Stomach smooth muscle (tissue), 2 donors: ENCODE measurements around the gene RFC2.

Source experiments
- H3K27ac ChIP-seq: one replicate; pipeline ENCODE4 v1.7.0; 2013; ENCODE audit warnings: mild to moderate bottlenecking, low read length, inconsistent platforms
- H3K27me3 ChIP-seq, 2 donors: one replicate each; pipeline ENCODE4 v1.7.0; 2013; ENCODE audit warnings: low read length in 2 of 2; ENCODE audit not compliant: insufficient read depth in 2 of 2, control insufficient read depth in 1 of 2
- H3K36me3 ChIP-seq, 2 donors: one replicate each; pipeline ENCODE4 v1.7.0; 2013; ENCODE audit warnings: low read length in 2 of 2; ENCODE audit not compliant: control insufficient read depth in 2 of 2, insufficient read depth in 2 of 2
- H3K4me1 ChIP-seq: one replicate; pipeline ENCODE4 v1.7.0; 2013; ENCODE audit warnings: low read length; ENCODE audit not compliant: control insufficient read depth, insufficient read depth
- H3K4me3 ChIP-seq, 2 donors: one replicate each; pipeline ENCODE4 v1.7.0; 2013; ENCODE audit warnings: low read length in 2 of 2
- H3K9ac ChIP-seq, 2 donors: one replicate each; pipeline ENCODE4 v1.7.0; 2013; ENCODE audit warnings: low read length in 2 of 2, mild to moderate bottlenecking in 1 of 2
- H3K9me3 ChIP-seq, 2 donors: one replicate each; pipeline ENCODE4 v1.7.0; 2013; ENCODE audit warnings: low read length in 2 of 2; ENCODE audit not compliant: control insufficient read depth in 2 of 2
- donor health status: healthy.
- donor health status: Pancreatic carcinoma.

RFC2 gene

DNA sequence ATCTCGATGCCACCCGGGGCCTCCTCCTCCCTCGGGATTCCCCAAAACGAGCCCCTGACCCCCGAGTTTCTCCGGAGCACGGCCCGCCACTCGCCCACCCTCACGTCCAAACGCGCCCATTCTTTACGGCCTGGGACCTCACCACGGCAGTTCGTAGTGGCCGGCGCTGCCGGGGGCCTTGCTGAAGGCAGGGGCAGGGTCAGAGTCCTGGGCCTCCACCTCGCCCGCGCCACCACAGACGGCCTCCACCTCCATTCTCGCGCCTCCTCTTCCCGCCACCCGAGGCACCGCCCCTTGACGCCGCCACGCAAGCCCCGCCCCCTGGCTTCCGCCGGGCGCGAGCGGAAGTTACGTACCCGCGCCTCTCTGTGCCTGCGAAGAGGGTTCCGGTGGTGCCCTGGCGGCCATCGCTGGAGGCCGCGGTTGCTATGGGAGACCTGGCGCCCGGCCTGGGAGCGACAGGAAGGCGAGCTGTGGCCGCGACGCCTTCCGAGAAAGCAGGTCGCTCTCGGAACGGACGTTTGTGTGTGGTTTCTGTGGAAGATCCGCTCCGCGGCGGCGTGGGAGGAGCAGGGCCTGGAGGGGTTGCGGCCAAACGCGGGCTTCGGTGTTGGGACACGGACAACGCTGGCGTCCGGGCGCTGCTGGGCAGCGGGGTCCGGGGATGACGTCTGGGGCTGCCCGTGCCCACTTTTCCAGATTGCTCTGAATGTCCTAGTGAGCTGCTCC, at the start of gene RFC2:
Gene RFC2, minus strand, starts transcription at position 271 of the 729 bp plus-strand sequence. Its CDS starts 16 bp downstream, at position 255.
- Histone ChIP-seq H3K4me3 (peak within 1 kb of the TSS; percentile 84 to 95), H3K27me3 (no peaks in the 10 kb centered on the region), H3K27ac (peak within 1 kb of the TSS; percentile 94), H3K9ac (peak within 1 kb of the TSS; percentile 86 to 88), H3K36me3 (peaks cover 4 to 9% of the 10 kb centered on the region in 2 donors), H3K4me1 (peaks cover 15% of the 10 kb centered on the region), H3K9me3 (no peaks in the 10 kb centered on the region)

DNA sequence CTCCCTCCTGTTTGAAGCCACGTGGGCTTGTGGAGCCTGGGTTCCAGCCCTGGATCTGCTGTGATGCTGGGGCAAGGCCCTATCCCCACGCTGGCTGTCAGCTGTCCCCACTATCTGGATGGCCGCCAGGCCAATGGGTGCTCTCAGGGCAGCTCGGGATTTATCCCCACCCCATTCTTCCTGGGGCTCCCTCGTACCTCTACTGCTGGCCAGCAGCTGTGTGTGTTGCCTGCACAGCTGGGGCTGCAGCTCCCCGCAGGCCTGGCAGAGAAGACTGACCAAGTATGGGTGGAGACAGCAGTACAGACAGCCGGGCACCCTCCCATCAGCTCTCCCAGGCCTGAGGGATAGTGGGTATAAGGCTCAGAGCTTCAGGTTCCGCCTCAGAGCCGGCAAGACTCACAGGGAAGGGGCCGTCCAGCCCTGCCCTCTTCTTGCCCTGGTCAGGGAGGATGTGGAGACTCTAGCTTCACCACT, 48.6 kb upstream of the RFC2 start:
- Histone ChIP-seq H3K4me1 (peaks cover 26% of the 10 kb centered on the region), H3K27ac (peak overlapping the region; percentile 24), H3K9me3 (no peaks in the 10 kb centered on the region), H3K9ac (peak overlapping the region; percentile 27 to 47), H3K4me3 (no peak overlapping the region), H3K27me3 (no peaks in the 10 kb centered on the region), H3K36me3 (no peaks in the 10 kb centered on the region)

DNA sequence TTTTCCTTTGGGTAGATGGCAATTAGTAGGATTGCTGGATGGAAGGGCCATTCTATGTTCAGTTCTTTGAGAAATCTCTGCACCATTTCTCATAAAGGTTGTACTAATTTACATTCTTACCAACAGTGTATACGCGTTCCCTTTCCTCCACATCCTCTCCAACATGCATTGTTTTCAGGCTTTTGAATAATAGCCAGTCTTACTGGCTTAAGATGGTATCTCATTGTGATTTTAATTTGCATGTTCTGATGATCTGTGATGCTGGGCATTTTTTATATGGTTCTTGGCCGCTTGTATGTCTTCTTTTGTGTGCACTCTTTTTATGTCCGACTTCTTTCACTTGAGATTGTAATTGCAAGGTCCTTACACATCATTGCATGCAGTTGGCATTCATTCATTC, 46.7 kb upstream of the RFC2 start:
- Histone ChIP-seq H3K9ac (no peak overlapping the region), H3K27me3 (no peaks in the 10 kb centered on the region), H3K4me3 (no peak overlapping the region), H3K9me3 (no peaks in the 10 kb centered on the region), H3K36me3 (no peaks in the 10 kb centered on the region), H3K4me1 (peaks cover 11% of the 10 kb centered on the region), H3K27ac (no peak overlapping the region)

DNA sequence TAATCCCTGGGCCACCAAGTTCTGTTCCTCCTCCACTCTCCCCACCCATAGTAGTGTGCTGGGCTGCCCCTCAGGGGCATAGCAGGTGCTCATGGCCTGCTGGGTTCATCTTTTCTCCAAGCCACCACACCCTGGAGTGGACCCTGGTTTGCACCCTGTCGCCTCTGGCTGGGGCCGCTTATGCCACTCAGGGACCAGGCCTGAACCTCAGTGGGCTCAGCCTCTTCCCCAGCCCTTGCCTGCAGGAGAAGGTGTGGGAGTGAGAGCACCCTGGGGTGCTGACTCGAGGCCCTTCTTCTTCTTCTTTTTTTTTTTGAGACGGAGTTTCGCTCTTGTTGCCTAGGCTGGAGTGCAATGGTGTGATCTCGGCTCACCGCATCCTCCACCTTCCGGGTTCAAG, 45.2 kb upstream of the RFC2 start:
- Histone ChIP-seq H3K36me3 (no peaks in the 10 kb centered on the region), H3K4me3 (no peak overlapping the region), H3K4me1 (peaks cover 15% of the 10 kb centered on the region)

DNA sequence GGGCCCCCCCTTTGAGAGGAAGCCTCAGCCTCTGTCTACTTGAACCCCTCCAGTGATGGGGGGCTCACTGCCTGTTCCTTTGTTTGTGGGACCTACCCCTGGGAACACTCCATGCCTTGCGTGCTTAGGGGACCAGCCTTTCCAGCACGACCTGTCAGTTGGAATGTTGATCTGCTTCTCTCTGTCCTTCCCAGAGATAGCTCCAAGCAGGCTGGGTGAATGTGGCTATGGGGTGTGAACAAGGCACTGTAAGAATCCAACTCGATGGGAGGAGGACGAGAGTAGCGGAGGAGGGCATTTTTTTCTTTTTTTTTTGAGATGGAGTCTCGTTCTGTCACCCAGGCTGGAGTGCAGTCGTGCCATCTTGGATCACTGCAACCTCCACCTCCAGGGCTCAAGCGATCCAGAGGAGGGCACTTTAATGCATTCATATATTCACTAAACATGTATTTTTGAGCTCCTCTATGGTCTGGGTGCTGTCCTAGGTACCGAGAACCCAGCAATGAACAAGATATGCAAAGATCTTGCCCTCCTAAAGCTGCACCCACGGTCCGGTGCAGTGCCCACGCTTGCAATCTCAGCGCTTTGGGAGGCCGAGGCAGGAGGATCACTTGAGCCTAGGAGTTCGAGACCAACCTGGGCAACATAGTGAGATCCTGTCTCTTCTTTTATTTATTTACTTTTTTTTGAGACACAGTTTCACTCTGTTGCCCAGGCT, 43.5 kb upstream of the RFC2 start:
- H3K27me3 ChIP-seq, result no peaks in the 10 kb centered on the region
- H3K4me3 ChIP-seq, result no peak overlapping the region
- peaks cover 19% of the 10 kb centered on the region for H3K4me1 ChIP-seq
- no peak overlapping the region for H3K9ac ChIP-seq
- H3K9me3 ChIP-seq, result no peaks in the 10 kb centered on the region
- no peak overlapping the region for H3K27ac ChIP-seq
- no peaks in the 10 kb centered on the region for H3K36me3 ChIP-seq

More for the DNA sequence above, 45.2 kb upstream of the RFC2 start:
- Histone ChIP-seq H3K27ac (no peak overlapping the region), H3K9ac (no peak overlapping the region), H3K9me3 (no peaks in the 10 kb centered on the region), H3K27me3 (no peaks in the 10 kb centered on the region)

DNA sequence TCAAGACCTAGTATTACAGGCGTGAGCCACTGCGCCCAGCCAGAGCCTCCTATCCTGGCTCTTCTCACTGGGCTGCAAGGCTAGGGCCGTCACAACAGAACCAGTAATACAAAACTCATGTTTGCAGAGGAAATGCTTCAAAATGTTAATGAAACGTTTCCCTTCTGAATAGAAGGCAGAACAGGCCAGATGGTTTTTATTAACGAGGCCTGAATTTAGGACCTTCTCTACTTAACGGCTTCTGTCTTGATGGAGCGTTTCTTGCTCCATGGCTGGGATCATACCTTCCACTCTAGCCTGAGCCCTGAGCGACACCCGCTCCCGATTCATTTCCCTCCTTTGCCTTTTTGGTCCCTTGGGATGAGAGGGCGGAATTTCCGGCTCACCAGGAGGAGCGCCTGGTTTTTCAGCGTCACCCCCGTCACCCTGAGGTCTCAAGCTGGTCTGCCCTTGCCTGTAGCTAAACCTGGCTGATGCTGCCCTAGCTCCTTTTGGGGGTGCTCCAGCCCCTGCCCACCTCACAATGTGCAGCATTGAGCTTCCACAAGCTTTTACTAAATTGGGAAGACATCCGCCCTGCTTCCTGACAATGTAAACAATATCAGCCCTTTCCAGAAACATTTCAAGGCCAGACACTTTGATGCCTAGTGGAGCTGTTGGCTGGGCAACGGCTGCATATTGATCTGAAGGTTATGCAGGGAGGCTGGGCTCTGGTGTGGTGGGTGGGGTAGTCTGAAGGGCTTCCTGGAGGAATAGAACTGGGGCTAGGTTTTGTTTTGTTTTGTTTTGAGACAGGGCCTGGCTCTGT, 40.2 kb upstream of the RFC2 start:
- no peaks in the 10 kb centered on the region for H3K36me3 ChIP-seq
- H3K4me1 ChIP-seq, result peaks cover 32% of the 10 kb centered on the region
- H3K9me3 ChIP-seq, result no peaks in the 10 kb centered on the region
- H3K27me3 ChIP-seq, result no peaks in the 10 kb centered on the region
- peak overlapping the region; percentile 24 for H3K27ac ChIP-seq
- H3K4me3 ChIP-seq, result no peak overlapping the region
- no peak overlapping the region for H3K9ac ChIP-seq

DNA sequence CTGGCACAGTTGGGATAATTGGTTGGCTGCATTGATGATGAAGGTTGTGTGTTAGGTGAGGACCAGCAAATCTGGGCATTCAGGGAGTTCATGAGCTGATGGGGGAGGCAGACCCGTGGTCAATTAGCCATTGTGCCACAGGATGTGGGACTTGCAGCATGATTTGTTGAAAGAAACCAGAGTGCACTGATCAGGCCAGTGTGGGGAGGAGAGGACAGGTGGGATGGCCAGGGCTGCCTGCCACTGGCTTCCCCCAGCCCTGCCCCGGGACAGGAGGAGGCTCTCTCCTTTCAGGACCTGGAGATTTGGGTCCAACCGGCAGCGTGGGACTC, 39.3 kb upstream of the RFC2 start:
- no peak overlapping the region for H3K9ac ChIP-seq
- H3K36me3 ChIP-seq, result no peaks in the 10 kb centered on the region
- peaks cover 37% of the 10 kb centered on the region for H3K4me1 ChIP-seq
- H3K4me3 ChIP-seq, result no peak overlapping the region
- no peaks in the 10 kb centered on the region for H3K27me3 ChIP-seq
- no peak overlapping the region for H3K27ac ChIP-seq
- no peaks in the 10 kb centered on the region for H3K9me3 ChIP-seq

DNA sequence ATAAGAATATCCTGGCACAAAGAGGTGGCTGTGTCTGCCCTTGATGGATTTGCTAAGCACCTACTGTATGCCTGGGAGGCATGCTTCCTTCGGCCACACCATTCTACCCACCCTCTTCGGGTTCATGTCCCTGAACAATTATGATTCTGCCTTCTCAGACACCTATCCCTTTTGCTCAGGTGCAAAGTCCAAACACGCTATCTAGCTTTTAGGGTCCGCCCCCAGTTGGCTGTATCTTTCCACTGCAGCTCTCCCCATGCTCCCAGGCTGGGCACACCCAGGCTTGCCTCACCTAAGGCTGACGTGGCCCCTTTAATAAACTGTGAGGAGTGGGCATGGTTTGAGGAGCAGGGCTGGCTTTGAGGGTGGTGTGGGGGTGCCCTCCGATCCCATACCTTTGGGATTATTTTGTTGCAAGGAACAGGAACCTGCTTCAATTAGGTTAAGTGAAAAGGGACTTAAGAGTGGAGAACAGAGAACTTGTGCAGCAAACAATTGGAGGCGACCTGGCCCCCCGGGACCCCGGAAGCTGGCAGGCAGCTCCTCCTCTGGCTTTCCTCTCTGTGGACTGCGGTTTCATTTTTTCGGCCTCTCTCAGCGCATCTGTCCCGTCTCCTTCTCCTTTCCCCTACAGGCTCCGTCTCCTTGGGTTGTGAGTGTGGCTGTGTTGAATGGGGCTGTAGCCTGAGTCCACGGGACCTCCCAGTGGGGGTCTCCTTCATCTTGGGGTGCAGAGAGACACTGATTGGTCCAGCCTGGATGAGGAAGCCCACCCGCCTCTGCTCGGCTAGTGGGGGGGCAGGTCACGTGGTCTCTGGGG, 38.8 kb upstream of the RFC2 start:
- H3K4me1 ChIP-seq, result peaks cover 43% of the 10 kb centered on the region
- H3K4me3 ChIP-seq, result no peak overlapping the region
- H3K27me3 ChIP-seq, result no peaks in the 10 kb centered on the region
- H3K9ac ChIP-seq, result no peak overlapping the region
- H3K9me3 ChIP-seq, result no peaks in the 10 kb centered on the region
- H3K27ac ChIP-seq, result no peak overlapping the region
- H3K36me3 ChIP-seq, result no peaks in the 10 kb centered on the region

DNA sequence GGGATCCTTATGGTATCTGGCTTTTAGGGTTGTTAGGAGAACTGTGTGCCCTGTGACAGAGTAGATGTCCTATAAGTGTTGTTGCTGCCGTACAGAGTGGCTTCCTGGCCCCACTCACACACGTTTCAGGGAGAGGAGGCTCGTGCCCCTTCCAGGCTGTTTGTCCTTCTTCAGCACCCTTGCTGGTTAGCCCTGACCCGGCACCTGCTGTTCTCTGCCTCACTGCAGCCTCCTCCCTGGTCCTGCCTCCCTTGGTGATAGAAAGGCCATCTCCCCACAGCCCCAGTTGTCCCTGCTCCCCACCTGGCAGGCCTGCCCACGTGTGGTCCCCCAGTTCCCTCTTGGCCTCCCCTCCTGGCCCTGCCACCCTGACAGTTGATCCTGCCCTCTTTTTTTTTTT, 37.3 kb upstream of the RFC2 start:
- no peaks in the 10 kb centered on the region for H3K9me3 ChIP-seq
- peaks cover 43% of the 10 kb centered on the region for H3K4me1 ChIP-seq
- no peak overlapping the region for H3K4me3 ChIP-seq
- H3K36me3 ChIP-seq, result no peaks in the 10 kb centered on the region
- H3K27me3 ChIP-seq, result no peaks in the 10 kb centered on the region
- no peak overlapping the region for H3K27ac ChIP-seq
- no peak overlapping the region for H3K9ac ChIP-seq

DNA sequence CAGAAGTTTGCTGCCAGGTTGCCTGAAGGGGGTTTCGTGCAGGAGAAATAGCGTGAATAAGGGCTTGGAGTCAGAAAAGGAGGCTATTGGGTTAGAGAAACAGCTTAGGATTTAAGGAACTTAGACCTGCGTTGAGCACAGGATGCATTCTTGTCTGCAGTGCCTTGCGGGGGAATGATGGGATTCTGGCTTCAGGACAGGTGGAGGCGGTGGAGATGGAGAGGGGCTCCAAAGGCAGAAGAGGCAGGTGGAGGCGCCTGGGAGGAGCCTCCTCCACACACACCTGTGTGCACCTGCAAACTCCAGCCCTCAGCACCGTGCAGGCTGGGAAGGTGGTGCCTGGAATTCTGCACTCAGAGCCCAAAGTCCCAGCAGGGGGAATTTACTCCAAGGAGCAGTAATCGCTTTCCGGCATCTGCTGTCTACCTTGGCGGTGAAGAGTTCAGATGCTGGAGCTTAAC, 36.8 kb upstream of the RFC2 start:
- Histone ChIP-seq H3K9me3 (no peaks in the 10 kb centered on the region), H3K27me3 (no peaks in the 10 kb centered on the region), H3K4me3 (peak overlapping the region; percentile 81 to 87), H3K36me3 (no peaks in the 10 kb centered on the region), H3K9ac (peak overlapping the region; percentile 62 to 72), H3K4me1 (peaks cover 43% of the 10 kb centered on the region), H3K27ac (peak overlapping the region; percentile 11)
